Peyer's patch (tissue), 4 donors: ENCODE measurements around the gene COPS9. TPM values are rescaled to one million over a fixed set of nuclear protein-coding genes. Genes with fewer than 3 reads are reported as not detected.

Experiments
- DNase-seq, 3 donors: peaks; one replicate each; pipeline ENCODE4 v3.0.0-alpha.2; 2017 to 2019
- H3K27ac ChIP-seq, 4 donors: fragments of 200-600 bp; sonication (generic); one replicate each; pipeline ENCODE4 v1.5.1; 2016 to 2019
- H3K27me3 ChIP-seq, 2 donors: fragments of 200-600 bp; sonication (generic); one replicate each; pipeline ENCODE4 v1.5.1; 2019
- H3K36me3 ChIP-seq, 3 donors: fragments of 200-600 bp; sonication (generic); one replicate each; pipeline ENCODE4 v1.5.1; 2016 to 2019
- H3K4me1 ChIP-seq, 4 donors: fragments of 200-600 bp; sonication (generic); one replicate each; pipeline ENCODE4 v1.5.1; 2016 to 2019
- H3K4me3 ChIP-seq, 4 donors: fragments of 200-600 bp; sonication (generic); 1 replicate in 3 of 4; 2 replicates in 1 of 4; pipeline ENCODE4 v1.5.1; 2016 to 2019; ENCODE audit warnings: mild to moderate bottlenecking in 1 of 4
- H3K9me3 ChIP-seq, 4 donors: fragments of 200-600 bp; sonication (generic); one replicate each; pipeline ENCODE4 v1.5.1; 2016 to 2019; ENCODE audit warnings: mild to moderate bottlenecking in 1 of 4
- CTCF ChIP-seq, 6 experiments: fragments of 450-650 bp in 4 of 6; fragments of 200-600 bp in 2 of 6; sonication (generic) in 1 of 6; IDR thresholded peaks; one replicate each; pipeline ENCODE4 v1.5.1; 2017 to 2019; ENCODE audit warnings: antibody characterized with exemption in 6 of 6, mild to moderate bottlenecking in 3 of 6, moderate library complexity in 1 of 6
- POLR2A ChIP-seq, 2 donors: fragments of 450-650 bp; IDR thresholded peaks; one replicate each; pipeline ENCODE4 v1.5.1; 2017; ENCODE audit warnings: antibody characterized with exemption in 2 of 2, mild to moderate bottlenecking in 2 of 2, moderate library complexity in 2 of 2
- total RNA-seq, 4 donors: library from RNA; depleted of rRNA; stranded (reverse); fragments of >200 nt; gene quantifications; one replicate each; pipeline ENCODE4 v1.1.0, GENCODE V29; 2016

COPS9 gene
- total RNA-seq, 4 donors from 2014 or later, result 57.3 to 113 (median 104) TPM

- Histone ChIP-seq H3K36me3 (peaks cover 0 to 50% (median 0%) of the 10 kb centered on the region in 3 donors), H3K27ac (no peak overlapping the region), H3K4me1 (no peaks in the 10 kb centered on the region), H3K9me3 (no peaks in the 10 kb centered on the region), H3K4me3 (no peak overlapping the region), H3K27me3 (no peaks in the 10 kb centered on the region)
- peak in 1 of 3 donors; percentile 24 for DNase-seq
- no peak for TF ChIP-seq CTCF (IDR thresholded peaks at IDR 0.05)
- TF ChIP-seq POLR2A (IDR thresholded peaks at IDR 0.05), result no peak
Measured at GRCh38 chr2:240127191-240127750, 8.8 kb downstream of the COPS9 start.

GRCh38 chr2:240126731-240127130 is 9.4 kb downstream of the COPS9 start:
- Histone ChIP-seq H3K4me1 (no peaks in the 10 kb centered on the region), H3K27ac (no peak overlapping the region), H3K36me3 (peaks cover 0 to 44% (median 0%) of the 10 kb centered on the region in 3 donors), H3K9me3 (no peaks in the 10 kb centered on the region), H3K27me3 (no peaks in the 10 kb centered on the region), H3K4me3 (no peak overlapping the region)
- peak in 1 of 3 donors; percentile 0 for DNase-seq
- TF ChIP-seq CTCF (IDR thresholded peaks at IDR 0.05) (no peak), POLR2A (IDR thresholded peaks at IDR 0.05) (no peak)

GRCh38 chr2:240125742-240126141 is 10.4 kb downstream of the COPS9 start:
- H3K36me3 ChIP-seq, result peaks cover 0 to 34% (median 0%) of the 10 kb centered on the region in 3 donors

GRCh38 chr2:240124651-240125030 is 11.5 kb downstream of the COPS9 start:
- H3K27me3 ChIP-seq, result no peaks in the 10 kb centered on the region
- H3K4me1 ChIP-seq, result no peaks in the 10 kb centered on the region
- H3K4me3 ChIP-seq, result no peak overlapping the region
- peak in 2 of 3 donors; percentile 4 to 18 for DNase-seq
- H3K36me3 ChIP-seq, result peaks cover 0 to 23% (median 0%) of the 10 kb centered on the region in 3 donors
- no peak for TF ChIP-seq POLR2A (IDR thresholded peaks at IDR 0.05)
- no peak for TF ChIP-seq CTCF (IDR thresholded peaks at IDR 0.05)
- no peak overlapping the region for H3K27ac ChIP-seq
- H3K9me3 ChIP-seq, result no peaks in the 10 kb centered on the region

More at GRCh38 chr2:240125742-240126141, 10.4 kb downstream of the COPS9 start:
- no peaks in the 10 kb centered on the region for H3K9me3 ChIP-seq
- H3K27ac ChIP-seq, result no peak overlapping the region
- no peaks in the 10 kb centered on the region for H3K4me1 ChIP-seq
- H3K4me3 ChIP-seq, result no peak overlapping the region
- TF ChIP-seq CTCF (IDR thresholded peaks at IDR 0.05) (no peak), POLR2A (IDR thresholded peaks at IDR 0.05) (no peak)
- peak in 2 of 3 donors; percentile 9 to 10 for DNase-seq
- no peaks in the 10 kb centered on the region for H3K27me3 ChIP-seq

- Histone ChIP-seq H3K27ac (no peak overlapping the region), H3K9me3 (no peaks in the 10 kb centered on the region), H3K36me3 (peaks cover 0 to 17% (median 0%) of the 10 kb centered on the region in 3 donors), H3K27me3 (no peaks in the 10 kb centered on the region), H3K4me1 (no peaks in the 10 kb centered on the region), H3K4me3 (no peak overlapping the region)
- TF ChIP-seq CTCF (IDR thresholded peaks at IDR 0.05) (no peak), POLR2A (IDR thresholded peaks at IDR 0.05) (no peak)
- peak; percentile 9 to 30 (median 23) for DNase-seq
Measured at GRCh38 chr2:240123821-240124650, 12.1 kb downstream of the COPS9 start.
